HepG2 (cell line): ENCODE data around the gene MYH15. TPM values are rescaled to one million over a fixed set of nuclear protein-coding genes. Genes with fewer than 3 reads are reported as not detected.

Source experiments
- ATAC-seq: fragments of 200-7000 bp; cut with Tn5 transposase; 3 replicates; pipeline ENCODE4 v1.9.1; 2020; ENCODE audit warnings: mild to moderate bottlenecking, moderate library complexity
- BruUV-seq: library from RNA; stranded (reverse); fragments of 400-500 nt; replicated peaks from 2 replicates; lab custom pipeline; 2021; lab: Mats Ljungman, UMichigan
- CTCF ChIA-PET: fragments of 300-600 bp; formaldehyde crosslinking; extraction: SDS; loops from one replicate; lab custom pipeline; 2021; ENCODE audit warnings: low total read pairs, inconsistent platforms, low intra/inter-chr PET ratio; lab: Yijun Ruan, JAX
- POLR2A ChIA-PET: fragments of 350-600 bp; sonication (Branson Sonifier 250); formaldehyde crosslinking; loops from one replicate; lab custom pipeline; 2020; ENCODE audit warnings: antibody characterized with exemption, inconsistent platforms; lab: Yijun Ruan, JAX
- DNase-seq: peaks from one replicate; pipeline ENCODE4 v3.0.0-alpha.2; 2015; ENCODE audit warnings: low spot score
- FAIRE-seq: peaks from 3 replicates; lab custom pipeline; 2011; peaks lifted over from hg19 to GRCh38; lab: Jason Lieb, UNC
- H2AFZ ChIP-seq: one replicate; pipeline ENCODE4 v1.6.1; 2011; ENCODE audit warnings: low read length, inconsistent platforms
- H3K27ac ChIP-seq: fragments of 300-600 bp; 3 replicates; pipeline ENCODE4 v1.8.0; 2011; ENCODE audit warnings: mixed run types, mild to moderate bottlenecking, mixed read lengths, low read length, inconsistent platforms; ENCODE audit not compliant: insufficient read depth; ENCODE audit errors: extremely low read length
- H3K27me3 ChIP-seq, 2 experiments: fragments of 200-600 bp in 1 of 2; 2 replicates in 1 of 2; 3 replicates in 1 of 2; pipeline versions ENCODE4 v1.6.0 to v1.8.0; 2011; ENCODE audit warnings: low read length in 2 of 2, mild to moderate bottlenecking in 2 of 2, moderate library complexity in 2 of 2, inconsistent platforms in 1 of 2; ENCODE audit not compliant: insufficient read depth in 2 of 2, control insufficient read depth in 1 of 2
- H3K36me3 ChIP-seq, 2 experiments: fragments of 200-600 bp in 1 of 2; replicated peaks in 1 of 2; 2 replicates in 1 of 2; 3 replicates in 1 of 2; pipeline versions ENCODE4 v1.5.1 to v1.8.0; 2011; ENCODE audit warnings: low read length in 2 of 2, inconsistent platforms in 1 of 2; ENCODE audit not compliant: insufficient read depth in 2 of 2, control insufficient read depth in 1 of 2
- H3K4me1 ChIP-seq: 2 replicates; pipeline ENCODE4 v1.5.1; 2012; ENCODE audit warnings: low read length, inconsistent platforms; ENCODE audit not compliant: insufficient read depth
- H3K4me2 ChIP-seq: 2 replicates; pipeline ENCODE4 v1.6.0; 2011; ENCODE audit warnings: low read depth, low read length, inconsistent platforms
- H3K4me3 ChIP-seq, 3 experiments: fragments of 200-600 bp in 1 of 3; sonication (generic), shearing (Covaris generic) in 1 of 3; replicated peaks in 1 of 3; 2 replicates each; pipeline ENCODE4 v1.5.1; 2011 to 2016; ENCODE audit warnings: low read length in 3 of 3, inconsistent platforms in 2 of 3, low read depth in 2 of 3, mild to moderate bottlenecking in 2 of 3, control low read depth in 1 of 3, mixed read lengths in 1 of 3; ENCODE audit not compliant: insufficient read depth in 1 of 3
- H3K79me2 ChIP-seq: one replicate; pipeline ENCODE4 v1.6.1; 2011; ENCODE audit warnings: low read length, inconsistent platforms; ENCODE audit not compliant: insufficient read depth
- H3K9ac ChIP-seq: 2 replicates; pipeline ENCODE4 v1.6.0; 2011; ENCODE audit warnings: mild to moderate bottlenecking, low read depth, low read length, inconsistent platforms; ENCODE audit not compliant: insufficient read depth
- H3K9me3 ChIP-seq: 2 replicates; pipeline ENCODE4 v1.5.1; 2012; ENCODE audit warnings: mild to moderate bottlenecking, low read length
- H4K20me1 ChIP-seq: 2 replicates; pipeline ENCODE4 v1.6.0; 2011; ENCODE audit warnings: inconsistent platforms, mild to moderate bottlenecking, low read length, moderate library complexity; ENCODE audit not compliant: insufficient read depth
- ARNT ChIP-seq: fragments of 450-650 bp; IDR thresholded peaks from 2 replicates; pipeline ENCODE4 v1.6.1; 2017
- GTF2F1 ChIP-seq: fragments of 150-350 bp; IDR thresholded peaks from 2 replicates; pipeline ENCODE4 v1.6.1; 2014; ENCODE audit warnings: low read length
- JDP2 ChIP-seq: sonication (generic); formaldehyde crosslinking; IDR thresholded peaks from 2 replicates; pipeline ENCODE4 v1.8.1; 2022; ENCODE audit warnings: missing genetic modification reagents, borderline replicate concordance
- MAFK ChIP-seq, 2 experiments: IDR thresholded peaks in 1 of 2; conservative IDR thresholded peaks in 1 of 2; 2 replicates each; pipeline ENCODE4 v1.6.1; 2011; ENCODE audit warnings: improper control_type of control experiment in 2 of 2, low read length in 2 of 2
- NFE2L1 ChIP-seq: sonication (generic); formaldehyde crosslinking; IDR thresholded peaks from 2 replicates; pipeline ENCODE4 v1.4.0; 2020; ENCODE audit warnings: missing genetic modification reagents, mild to moderate bottlenecking, borderline replicate concordance
- TSC22D2 ChIP-seq: sonication (generic); formaldehyde crosslinking; IDR thresholded peaks from 2 replicates; pipeline ENCODE4 v1.5.1; 2020; ENCODE audit warnings: missing genetic modification reagents, mild to moderate bottlenecking, borderline replicate concordance
- ZFP36L2 ChIP-seq: sonication (generic); formaldehyde crosslinking; IDR thresholded peaks from 2 replicates; pipeline ENCODE4 v1.4.0; 2020; ENCODE audit warnings: missing genetic modification reagents
- ZNF343 ChIP-seq: sonication (generic); formaldehyde crosslinking; IDR thresholded peaks from 2 replicates; pipeline ENCODE4 v1.4.0; 2020; ENCODE audit warnings: mild to moderate bottlenecking, missing genetic modification reagents
- ZNF773 ChIP-seq: sonication (generic); formaldehyde crosslinking; IDR thresholded peaks from 2 replicates; pipeline ENCODE4 v1.4.0; 2020; ENCODE audit warnings: missing genetic modification reagents, borderline replicate concordance
- ZNF879 ChIP-seq: sonication (generic); formaldehyde crosslinking; IDR thresholded peaks from 2 replicates; pipeline ENCODE4 v1.8.1; 2023; ENCODE audit warnings: missing genetic modification reagents
- WGBS: methylation state at CpG from one replicate; pipeline ENCODE4 v1.1.6; 2017; ENCODE audit warnings: low lambda C conversion rate; 5-methylcytosine and 5-hydroxymethylcytosine counted together
- in situ Hi-C: cut with HindIII; loops from 2 replicates; pipeline ENCODE4 v1.10.0; 2017; ENCODE audit warnings: low pct_unique_long_range_greater_than_20kb; ENCODE audit not compliant: extremely low pct_ligation_motif_present
- intact Hi-C: fragments of 100-400 bp; cut with micrococcal nuclease; formaldehyde crosslinking; loops from one replicate; pipeline ENCODE4 v1.10.0; 2022; ENCODE audit not compliant: unreplicated experiment
- polyA plus RNA-seq, 8 experiments: library from polyadenylated mRNA; depleted of rRNA in 3 of 8; stranded (reverse) in 7 of 8; unstranded in 1 of 8; fragments of >200 nt; fragmentation: Illumina TruSeq in 4 of 8; extraction: Trizol in 4 of 8; gene quantifications; 2 replicates each; pipeline versions ENCODE4 v1.2.1 to v1.2.3, GENCODE V29; 2011 to 2016; ENCODE audit warnings: low read depth in 4 of 8, missing spikeins in 1 of 8, mixed read lengths in 1 of 8; ENCODE audit not compliant: insufficient read depth in 1 of 8
- total RNA-seq, 5 experiments: library from RNA; depleted of rRNA; stranded (reverse); fragments of >200 nt; fragmentation: Illumina TruSeq; extraction: Trizol; gene quantifications; 2 replicates each; pipeline ENCODE4 v1.2.3, GENCODE V29; 2016; ENCODE audit warnings: low read depth in 1 of 5
- TF ChIP-seq, protein P1 (sequence below): sonication (generic); formaldehyde crosslinking; IDR thresholded peaks from 2 replicates; pipeline ENCODE4 v1.8.0; 2022; ENCODE audit warnings: missing genetic modification reagents, mild to moderate bottlenecking, borderline replicate concordance
- TF ChIP-seq, protein P2 (sequence below): sonication (generic); formaldehyde crosslinking; IDR thresholded peaks from 2 replicates; pipeline ENCODE4 v1.8.1; 2023; ENCODE audit warnings: mild to moderate bottlenecking, missing genetic modification reagents
- TF ChIP-seq, protein P3 (sequence below): sonication (generic); formaldehyde crosslinking; IDR thresholded peaks from 2 replicates; pipeline ENCODE4 v1.4.0; 2020; ENCODE audit warnings: missing genetic modification reagents
- TF ChIP-seq, protein P4 (sequence below): sonication (generic); formaldehyde crosslinking; IDR thresholded peaks from 2 replicates; pipeline ENCODE4 v1.8.0; 2022; ENCODE audit warnings: mild to moderate bottlenecking, missing genetic modification reagents, moderate library complexity
- TF ChIP-seq, protein P5 (sequence below): sonication (generic); formaldehyde crosslinking; IDR thresholded peaks from 2 replicates; pipeline ENCODE4 v1.5.0; 2020; ENCODE audit warnings: mild to moderate bottlenecking, missing genetic modification reagents, moderate library complexity
- TF ChIP-seq, protein P6 (sequence below): conservative IDR thresholded peaks from 2 replicates; pipeline ENCODE4 v1.6.1; 2018; ENCODE audit warnings: missing genetic modification reagents

MYH15 gene
- total and polyA plus RNA-seq, 2 of the 13 experiments (the other 11 are each of a cell fraction or from before 2014, with no cell fraction given), result 0.03 to 0.09 TPM

DNA sequence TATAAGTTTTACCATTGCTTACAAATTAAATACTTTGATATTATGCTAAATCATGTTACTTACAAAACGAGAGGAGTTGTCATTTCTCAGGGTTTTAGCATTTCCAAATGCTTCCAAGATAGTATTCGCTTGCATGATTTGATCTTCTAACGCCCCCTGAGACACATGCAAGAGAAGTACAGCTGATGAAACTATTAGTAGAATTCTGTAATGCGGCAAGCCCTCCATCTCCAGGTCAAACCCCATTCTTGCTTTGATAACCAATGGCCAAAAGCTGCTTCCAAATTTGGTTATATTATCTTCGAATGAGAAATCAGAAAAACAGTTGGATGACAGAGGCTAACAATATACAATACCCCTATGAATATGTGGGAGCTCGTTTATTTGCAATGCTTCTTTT, 14.7 kb downstream of the MYH15 start:
- intact Hi-C loops (no loop called here), in situ Hi-C loops (loop anchor here (10.0 kb wide), 1 partner anchor 419 kb away; no protein-coding TSS in a partner anchor)
- ATAC-seq, result no peak
- Histone ChIP-seq H3K9ac (no peak overlapping the region), H3K27me3 (peaks cover 0 to 3% of the 10 kb centered on the region in 2 experiments; a peak in 1 of 5 replicates), H3K4me2 (no peak overlapping the region), H3K4me1 (no peaks in the 10 kb centered on the region), H3K9me3 (no peaks in the 10 kb centered on the region), H3K27ac (no peak overlapping the region), H3K36me3 (no peaks in the 10 kb centered on the region), H4K20me1 (no peaks in the 10 kb centered on the region), H3K4me3 (no peak overlapping the region), H2AFZ (no peak overlapping the region), H3K79me2 (no peaks in the 10 kb centered on the region)
- CTCF ChIA-PET, result no interaction called here
- POLR2A ChIA-PET, result no interaction called here
- DNase-seq, result no peak
- no peak for FAIRE-seq
- WGBS, result 28% methylated on average over 6 of the region's 6 CpGs
- BruUV-seq, result no TSS peak
- TF ChIP-seq ZNF773 (CRISPR knock-in tag), result no peak
- TF ChIP-seq, protein P1, sequence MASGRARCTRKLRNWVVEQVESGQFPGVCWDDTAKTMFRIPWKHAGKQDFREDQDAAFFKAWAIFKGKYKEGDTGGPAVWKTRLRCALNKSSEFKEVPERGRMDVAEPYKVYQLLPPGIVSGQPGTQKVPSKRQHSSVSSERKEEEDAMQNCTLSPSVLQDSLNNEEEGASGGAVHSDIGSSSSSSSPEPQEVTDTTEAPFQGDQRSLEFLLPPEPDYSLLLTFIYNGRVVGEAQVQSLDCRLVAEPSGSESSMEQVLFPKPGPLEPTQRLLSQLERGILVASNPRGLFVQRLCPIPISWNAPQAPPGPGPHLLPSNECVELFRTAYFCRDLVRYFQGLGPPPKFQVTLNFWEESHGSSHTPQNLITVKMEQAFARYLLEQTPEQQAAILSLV (CRISPR knock-in tag), result no peak
- TF ChIP-seq MAFK (conservative IDR thresholded peaks at IDR 0.05 in 1 of 2, IDR thresholded peaks at IDR 0.05 in 1 of 2; ENCODE audit: low read length in 2 of 2), result no peak
- no peak for TF ChIP-seq ZNF879 (CRISPR knock-in tag)
- TF ChIP-seq, protein P2, sequence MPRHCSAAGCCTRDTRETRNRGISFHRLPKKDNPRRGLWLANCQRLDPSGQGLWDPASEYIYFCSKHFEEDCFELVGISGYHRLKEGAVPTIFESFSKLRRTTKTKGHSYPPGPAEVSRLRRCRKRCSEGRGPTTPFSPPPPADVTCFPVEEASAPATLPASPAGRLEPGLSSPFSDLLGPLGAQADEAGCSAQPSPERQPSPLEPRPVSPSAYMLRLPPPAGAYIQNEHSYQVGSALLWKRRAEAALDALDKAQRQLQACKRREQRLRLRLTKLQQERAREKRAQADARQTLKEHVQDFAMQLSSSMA (CRISPR knock-in tag), result no peak
- no peak for TF ChIP-seq JDP2
- no peak for TF ChIP-seq TSC22D2 (CRISPR knock-in tag)
- TF ChIP-seq, protein P3, sequence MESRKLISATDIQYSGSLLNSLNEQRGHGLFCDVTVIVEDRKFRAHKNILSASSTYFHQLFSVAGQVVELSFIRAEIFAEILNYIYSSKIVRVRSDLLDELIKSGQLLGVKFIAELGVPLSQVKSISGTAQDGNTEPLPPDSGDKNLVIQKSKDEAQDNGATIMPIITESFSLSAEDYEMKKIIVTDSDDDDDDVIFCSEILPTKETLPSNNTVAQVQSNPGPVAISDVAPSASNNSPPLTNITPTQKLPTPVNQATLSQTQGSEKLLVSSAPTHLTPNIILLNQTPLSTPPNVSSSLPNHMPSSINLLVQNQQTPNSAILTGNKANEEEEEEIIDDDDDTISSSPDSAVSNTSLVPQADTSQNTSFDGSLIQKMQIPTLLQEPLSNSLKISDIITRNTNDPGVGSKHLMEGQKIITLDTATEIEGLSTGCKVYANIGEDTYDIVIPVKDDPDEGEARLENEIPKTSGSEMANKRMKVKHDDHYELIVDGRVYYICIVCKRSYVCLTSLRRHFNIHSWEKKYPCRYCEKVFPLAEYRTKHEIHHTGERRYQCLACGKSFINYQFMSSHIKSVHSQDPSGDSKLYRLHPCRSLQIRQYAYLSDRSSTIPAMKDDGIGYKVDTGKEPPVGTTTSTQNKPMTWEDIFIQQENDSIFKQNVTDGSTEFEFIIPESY, result no peak
- TF ChIP-seq, protein P4, sequence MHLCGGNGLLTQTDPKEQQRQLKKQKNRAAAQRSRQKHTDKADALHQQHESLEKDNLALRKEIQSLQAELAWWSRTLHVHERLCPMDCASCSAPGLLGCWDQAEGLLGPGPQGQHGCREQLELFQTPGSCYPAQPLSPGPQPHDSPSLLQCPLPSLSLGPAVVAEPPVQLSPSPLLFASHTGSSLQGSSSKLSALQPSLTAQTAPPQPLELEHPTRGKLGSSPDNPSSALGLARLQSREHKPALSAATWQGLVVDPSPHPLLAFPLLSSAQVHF (CRISPR knock-in tag), result no peak
- no peak for TF ChIP-seq NFE2L1 (CRISPR knock-in tag)
- TF ChIP-seq ZNF343 (CRISPR knock-in tag), result no peak
- TF ChIP-seq ARNT, result no peak
- TF ChIP-seq, protein P5, sequence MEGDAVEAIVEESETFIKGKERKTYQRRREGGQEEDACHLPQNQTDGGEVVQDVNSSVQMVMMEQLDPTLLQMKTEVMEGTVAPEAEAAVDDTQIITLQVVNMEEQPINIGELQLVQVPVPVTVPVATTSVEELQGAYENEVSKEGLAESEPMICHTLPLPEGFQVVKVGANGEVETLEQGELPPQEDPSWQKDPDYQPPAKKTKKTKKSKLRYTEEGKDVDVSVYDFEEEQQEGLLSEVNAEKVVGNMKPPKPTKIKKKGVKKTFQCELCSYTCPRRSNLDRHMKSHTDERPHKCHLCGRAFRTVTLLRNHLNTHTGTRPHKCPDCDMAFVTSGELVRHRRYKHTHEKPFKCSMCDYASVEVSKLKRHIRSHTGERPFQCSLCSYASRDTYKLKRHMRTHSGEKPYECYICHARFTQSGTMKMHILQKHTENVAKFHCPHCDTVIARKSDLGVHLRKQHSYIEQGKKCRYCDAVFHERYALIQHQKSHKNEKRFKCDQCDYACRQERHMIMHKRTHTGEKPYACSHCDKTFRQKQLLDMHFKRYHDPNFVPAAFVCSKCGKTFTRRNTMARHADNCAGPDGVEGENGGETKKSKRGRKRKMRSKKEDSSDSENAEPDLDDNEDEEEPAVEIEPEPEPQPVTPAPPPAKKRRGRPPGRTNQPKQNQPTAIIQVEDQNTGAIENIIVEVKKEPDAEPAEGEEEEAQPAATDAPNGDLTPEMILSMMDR, result no peak
- TF ChIP-seq ZFP36L2, result no peak
- no peak for TF ChIP-seq GTF2F1
- TF ChIP-seq, protein P6, sequence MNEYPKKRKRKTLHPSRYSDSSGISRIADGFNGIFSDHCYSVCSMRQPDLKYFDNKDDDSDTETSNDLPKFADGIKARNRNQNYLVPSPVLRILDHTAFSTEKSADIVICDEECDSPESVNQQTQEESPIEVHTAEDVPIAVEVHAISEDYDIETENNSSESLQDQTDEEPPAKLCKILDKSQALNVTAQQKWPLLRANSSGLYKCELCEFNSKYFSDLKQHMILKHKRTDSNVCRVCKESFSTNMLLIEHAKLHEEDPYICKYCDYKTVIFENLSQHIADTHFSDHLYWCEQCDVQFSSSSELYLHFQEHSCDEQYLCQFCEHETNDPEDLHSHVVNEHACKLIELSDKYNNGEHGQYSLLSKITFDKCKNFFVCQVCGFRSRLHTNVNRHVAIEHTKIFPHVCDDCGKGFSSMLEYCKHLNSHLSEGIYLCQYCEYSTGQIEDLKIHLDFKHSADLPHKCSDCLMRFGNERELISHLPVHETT (CRISPR knock-in tag), result no peak
